SU-DHL-6 (cell line): ENCODE results near the gene SLC22A5.
A peak's percentile ranks its signal among the peaks of the same experiment; 100 is the strongest.

ENCODE experiments used
- H2AFZ ChIP-seq: fragments of 200-600 bp; sonication (generic); 2 replicates; pipeline ENCODE4 v1.6.1; 2014; ENCODE audit warnings: low read depth, mild to moderate bottlenecking, moderate library complexity, mixed read lengths, antibody characterized with exemption, low read length; ENCODE audit not compliant: severe bottlenecking
- H3F3A ChIP-seq: fragments of 200-600 bp; shearing (Covaris generic); 2 replicates; pipeline ENCODE4 v1.6.0; 2016; ENCODE audit warnings: antibody characterized with exemption, mild to moderate bottlenecking; ENCODE audit not compliant: insufficient read depth
- H3K27ac ChIP-seq: fragments of 200-600 bp; sonication (generic); 2 replicates; pipeline ENCODE4 v1.5.1; 2016; ENCODE audit warnings: low read depth, mild to moderate bottlenecking, low read length, moderate library complexity, mixed read lengths
- H3K27me3 ChIP-seq: fragments of 200-600 bp; sonication (generic), shearing (Covaris generic); 2 replicates; pipeline ENCODE4 v1.6.0; 2014; ENCODE audit warnings: mild to moderate bottlenecking, low read length
- H3K36me3 ChIP-seq: fragments of 200-600 bp; sonication (generic); 2 replicates; pipeline ENCODE4 v1.6.1; 2014; ENCODE audit warnings: mild to moderate bottlenecking, low read length, mixed read lengths
- H3K4me2 ChIP-seq: fragments of 300-600, 200-600 bp; shearing (Covaris generic), sonication (generic); 2 replicates; pipeline ENCODE4 v1.6.0; 2014; ENCODE audit warnings: low read length, low read depth, mild to moderate bottlenecking; ENCODE audit not compliant: poor library complexity, severe bottlenecking
- H3K4me3 ChIP-seq: fragments of 200-600 bp; sonication (generic); 2 replicates; pipeline ENCODE4 v1.5.1; 2014; ENCODE audit warnings: antibody characterized with exemption, low read length, mild to moderate bottlenecking, mixed read lengths; ENCODE audit not compliant: insufficient read depth, poor library complexity, severe bottlenecking
- H3K79me2 ChIP-seq: fragments of 200-600 bp; sonication (generic); 2 replicates; pipeline ENCODE4 v1.6.1; 2014; ENCODE audit warnings: mild to moderate bottlenecking, low read length, moderate library complexity; ENCODE audit not compliant: insufficient read depth
- H3K9ac ChIP-seq: fragments of 200-600 bp; sonication (generic); 2 replicates; pipeline ENCODE4 v1.7.0; 2014; ENCODE audit warnings: mild to moderate bottlenecking, low read length
- H3K9me2 ChIP-seq: fragments of 200-600 bp; sonication (generic); replicated peaks from 2 replicates; pipeline ENCODE4 v1.6.1; 2014; ENCODE audit warnings: low read length; ENCODE audit not compliant: insufficient read depth
- H3K9me3 ChIP-seq: fragments of 200-600 bp; sonication (generic); 2 replicates; pipeline ENCODE4 v1.6.1; 2014; ENCODE audit warnings: low read length, mixed read lengths; ENCODE audit not compliant: insufficient read depth
- H4K20me1 ChIP-seq: fragments of 200-600 bp; sonication (generic); 2 replicates; pipeline ENCODE4 v1.6.1; 2014; ENCODE audit warnings: low read depth, mild to moderate bottlenecking, antibody characterized with exemption, low read length, moderate library complexity, mixed read lengths
- CTCF ChIP-seq: fragments of 200-600 bp; sonication (generic); IDR thresholded peaks from one replicate; pipeline ENCODE4 v1.5.1; 2017; ENCODE audit warnings: antibody characterized with exemption, mild to moderate bottlenecking, low read length, moderate library complexity; ENCODE audit not compliant: insufficient read depth, poor library complexity, severe bottlenecking
- EZH2phosphoT487 ChIP-seq: fragments of 200-600 bp; sonication (generic), shearing (Covaris generic); conservative IDR thresholded peaks from 2 replicates; pipeline ENCODE4 v1.6.1; 2018; ENCODE audit warnings: mild to moderate bottlenecking, antibody characterized with exemption, low read length, moderate library complexity, mixed read lengths

Gene SLC22A5

GRCh38 chr5:132425975-132426524, 56.5 kb downstream of the SLC22A5 start:
- Histone ChIP-seq H3K9me2 (no peaks in the 10 kb centered on the region), H3K27me3 (no peaks in the 10 kb centered on the region), H4K20me1 (no peaks in the 10 kb centered on the region), H2AFZ (peak overlapping the region; percentile 23), H3K79me2 (no peaks in the 10 kb centered on the region), H3K9ac (peak overlapping the region; percentile 15), H3K36me3 (no peaks in the 10 kb centered on the region), H3K4me2 (peak overlapping the region; percentile 33), H3K4me3 (no peak overlapping the region), H3K9me3 (no peaks in the 10 kb centered on the region), H3K27ac (peak overlapping the region; percentile 67), H3F3A (peaks cover 8% of the 10 kb centered on the region; the same call in 1 of the 2 replicates)
- TF ChIP-seq CTCF (no peak), EZH2phosphoT487 (no peak)

- Histone ChIP-seq H3K9me3 (no peaks in the 10 kb centered on the region), H3K27ac (peak overlapping the region; percentile 67), H3K27me3 (no peaks in the 10 kb centered on the region), H3F3A (peaks cover 8% of the 10 kb centered on the region; the same call in 1 of the 2 replicates), H3K4me3 (peak overlapping the region; percentile 4), H3K9me2 (no peaks in the 10 kb centered on the region), H3K36me3 (no peaks in the 10 kb centered on the region), H3K4me2 (peak overlapping the region; percentile 33), H4K20me1 (no peaks in the 10 kb centered on the region), H2AFZ (no peak overlapping the region), H3K79me2 (no peaks in the 10 kb centered on the region), H3K9ac (peak overlapping the region; percentile 15)
- no peak for TF ChIP-seq CTCF
These were observed 57.1 kb downstream of the SLC22A5 start for GRCh38 chr5:132426525-132427138.

- Histone ChIP-seq H4K20me1 (no peaks in the 10 kb centered on the region), H2AFZ (no peak overlapping the region), H3K9ac (peak overlapping the region; percentile 15), H3K9me3 (no peaks in the 10 kb centered on the region), H3K4me3 (peak overlapping the region; percentile 4), H3K36me3 (no peaks in the 10 kb centered on the region), H3K4me2 (peak overlapping the region; percentile 33), H3K9me2 (no peaks in the 10 kb centered on the region), H3K27me3 (no peaks in the 10 kb centered on the region), H3F3A (peaks cover 8% of the 10 kb centered on the region; the same call in 1 of the 2 replicates), H3K79me2 (no peaks in the 10 kb centered on the region), H3K27ac (peak overlapping the region; percentile 67)
- TF ChIP-seq CTCF, result no peak
- no peak for TF ChIP-seq EZH2phosphoT487
These were observed 58.0 kb downstream of the SLC22A5 start for GRCh38 chr5:132427281-132428146.
